IPS DF 19.7 (cell line): ENCODE results near the gene SLC39A6.
"Not testable (repeated sequence)": the region's sequence is repeated elsewhere in the genome, so short reads cannot be mapped to it uniquely, and the experiment has no call there.

ENCODE experiments used
- DNase-seq: peaks from one replicate; pipeline ENCODE4 v3.0.0-alpha.2; 2013; ENCODE audit warnings: low read depth, low spot score

Gene SLC39A6

GRCh38 chr18:36135264-36135663 lies 6.1 kb upstream of the SLC39A6 start:
- no peak for DNase-seq

DNA sequence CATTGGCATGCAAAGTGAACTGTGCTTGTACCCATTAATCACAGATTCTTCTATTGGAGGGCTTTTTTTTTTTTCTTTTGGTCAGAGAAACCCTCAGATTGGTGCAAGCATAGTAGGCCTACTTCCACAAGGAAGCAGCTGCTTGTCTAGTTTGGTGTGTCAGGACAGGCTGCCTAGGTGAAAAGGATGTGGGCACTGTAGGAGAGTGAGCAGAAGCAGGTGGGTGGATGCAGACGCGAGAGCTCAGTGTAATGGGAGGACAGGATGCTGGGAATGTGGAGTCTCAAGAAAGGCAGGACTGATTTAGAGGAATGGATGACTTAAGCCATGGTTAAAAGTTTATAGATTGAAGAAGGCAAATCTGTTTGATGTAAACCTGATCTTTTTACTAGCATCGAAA lies 3.6 kb upstream of the SLC39A6 start:
- DNase-seq, result no peak

- DNase-seq, result no peak
Observed at GRCh38 chr18:36131692-36132483, 2.7 kb upstream of the SLC39A6 start.

- DNase-seq, result no peak
Observed at GRCh38 chr18:36130883-36131653, 1.9 kb upstream of the SLC39A6 start.

DNA sequence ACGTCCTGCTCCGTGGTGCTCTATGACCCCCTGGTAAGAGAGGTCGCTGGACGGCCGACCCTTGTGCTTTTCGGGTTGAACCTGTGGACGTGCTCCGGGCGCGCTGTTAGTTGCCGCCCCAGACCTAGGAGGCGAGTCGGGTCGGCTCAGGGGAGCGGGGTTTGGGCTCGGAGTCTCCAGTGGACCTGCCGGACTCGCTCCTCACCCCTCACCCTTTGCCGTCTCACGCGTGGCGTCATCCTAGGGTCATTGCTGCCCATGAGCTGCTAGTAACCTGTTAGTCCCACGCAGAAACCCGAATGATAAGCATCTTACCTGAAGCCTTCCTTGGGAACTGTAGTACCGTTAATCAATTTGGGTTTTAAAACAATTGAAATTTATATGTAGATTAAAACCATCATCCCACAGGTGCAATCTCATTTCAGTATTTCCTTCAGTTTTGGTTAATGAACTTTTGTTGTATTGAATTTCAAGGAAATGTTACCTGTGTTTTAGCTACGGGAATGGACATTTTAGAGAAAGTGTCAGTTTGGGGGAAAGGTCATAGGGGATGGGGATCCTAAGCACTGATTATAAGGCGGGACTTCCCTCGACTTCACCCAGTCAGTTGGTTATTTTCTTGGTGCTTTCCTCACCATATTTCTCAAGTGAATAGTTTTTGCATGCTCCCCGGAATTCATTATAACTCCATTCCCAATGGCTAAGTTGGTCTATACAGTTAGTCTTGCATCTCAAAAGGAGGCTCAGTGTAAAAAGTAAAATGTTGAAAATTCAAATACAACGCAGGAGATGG lies 1.1 kb upstream of the SLC39A6 start:
- no peak for DNase-seq

DNA sequence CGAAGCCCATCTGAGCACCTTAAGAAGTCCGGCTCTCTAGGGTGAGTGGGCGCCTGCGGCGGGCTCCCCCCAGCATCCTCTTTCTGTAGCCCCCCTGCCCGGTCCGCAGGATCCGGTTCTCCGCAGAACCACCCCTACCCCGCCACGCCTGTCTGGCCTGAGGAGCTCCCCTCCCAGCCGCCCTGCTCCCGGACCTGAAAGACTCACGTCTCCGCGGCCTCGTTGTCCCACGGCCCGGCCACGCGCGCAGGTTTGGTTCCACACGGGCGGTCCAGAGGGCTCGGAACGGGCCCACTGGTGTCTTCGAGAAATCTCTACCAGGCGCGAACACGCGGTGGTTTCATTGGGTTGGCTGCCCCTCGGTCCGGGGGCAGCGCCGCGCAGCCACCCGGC lies 237 bp downstream of the SLC39A6 start:
- no peak for DNase-seq

DNA sequence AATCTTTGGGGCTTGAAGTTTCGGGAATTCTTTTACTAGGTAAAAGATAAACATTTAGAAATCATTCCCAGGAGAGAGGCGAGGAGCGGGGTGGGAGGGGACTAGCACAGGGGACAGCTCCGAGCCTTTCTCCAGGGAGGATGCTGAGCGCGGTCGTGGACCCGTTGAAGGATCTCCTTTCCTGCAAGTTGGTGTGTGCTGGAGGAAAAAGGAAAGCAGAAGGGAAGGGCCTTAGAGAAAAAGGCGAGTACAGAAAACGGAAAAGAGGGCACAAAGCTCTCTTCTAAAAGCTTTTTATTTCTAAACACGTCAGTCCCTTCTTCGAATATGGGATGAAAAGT lies 640 bp downstream of the SLC39A6 start:
- no peak for DNase-seq

DNA sequence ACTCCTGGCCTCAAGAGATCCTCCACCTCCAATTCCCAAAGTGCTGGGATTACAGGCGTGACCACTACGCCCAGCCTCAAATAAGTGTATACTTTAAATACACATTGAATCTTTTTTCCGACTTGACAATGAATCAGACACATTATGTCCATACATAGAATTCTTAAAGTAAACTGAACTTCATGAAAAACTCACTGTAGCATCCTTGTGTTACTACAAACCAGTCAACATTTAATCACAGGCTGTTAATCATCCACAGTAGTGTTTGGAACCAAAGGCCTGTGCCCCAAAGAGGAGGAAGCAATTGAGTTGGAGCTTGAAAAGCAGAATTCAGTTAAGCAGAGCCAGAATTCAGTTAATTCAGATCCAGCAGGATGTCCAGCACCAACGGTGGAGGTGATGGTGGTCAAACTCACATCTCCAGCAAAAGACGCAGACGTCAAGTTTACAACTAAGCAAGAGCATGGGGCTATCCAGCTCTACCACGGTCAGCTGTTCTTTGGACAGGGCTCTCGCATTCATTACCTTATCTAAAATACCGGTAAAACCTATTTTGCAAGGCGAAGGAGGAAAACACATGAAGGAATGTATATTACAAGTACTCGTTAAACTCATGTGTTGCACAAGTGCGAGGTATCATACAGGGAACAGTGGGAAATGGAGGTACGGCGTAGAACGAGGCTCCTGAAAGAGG lies 1.2 kb downstream of the SLC39A6 start:
- DNase-seq, result no peak

GRCh38 chr18:36126668-36127067 lies 2.5 kb downstream of the SLC39A6 start:
- no peak for DNase-seq

DNA sequence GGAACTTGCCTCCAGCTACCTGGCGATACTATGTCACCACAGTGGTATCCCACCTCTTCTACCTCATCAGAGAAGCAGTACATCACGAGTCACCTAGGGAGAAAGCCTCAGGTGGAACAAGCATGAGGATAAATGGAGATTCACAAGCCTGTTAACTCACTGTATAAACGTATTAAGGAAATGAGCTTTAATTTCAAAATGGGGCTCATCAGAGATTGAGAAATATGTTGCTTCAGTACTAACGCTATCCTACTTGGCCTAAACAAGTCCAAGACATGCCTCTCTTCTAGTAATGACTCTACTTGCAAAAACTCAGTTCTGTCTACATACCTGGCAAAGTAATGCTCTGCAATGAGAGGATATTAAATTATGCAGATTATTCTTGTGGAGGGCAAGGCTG lies 4.3 kb downstream of the SLC39A6 start:
- no peak for DNase-seq

GRCh38 chr18:36120297-36120696 lies 8.8 kb downstream of the SLC39A6 start:
- no peak for DNase-seq

DNA sequence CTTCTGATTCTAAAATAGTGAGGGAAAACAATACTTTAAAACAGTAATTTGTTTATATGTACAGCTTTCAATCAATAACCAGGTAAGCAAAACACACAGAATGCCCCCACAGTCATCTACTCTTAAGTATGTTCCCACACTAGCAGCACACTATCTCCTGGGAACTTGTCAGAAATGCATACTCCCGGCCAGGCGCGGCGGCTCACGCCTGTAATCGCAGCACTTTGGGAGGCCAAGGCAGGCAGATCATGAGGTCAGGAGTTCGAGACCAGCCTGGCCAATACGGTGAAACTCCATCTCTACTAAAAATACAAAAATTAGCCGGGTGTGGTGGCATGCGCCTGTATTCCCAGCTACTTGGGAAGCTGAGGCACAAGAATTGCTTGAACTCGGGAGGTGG lies 12.4 kb downstream of the SLC39A6 start:
- DNase-seq, result not testable (repeated sequence)

GRCh38 chr18:36114738-36115137 lies 14.4 kb downstream of the SLC39A6 start:
- no peak for DNase-seq

- no peak for DNase-seq
Observed at GRCh38 chr18:36114251-36114650, 14.9 kb downstream of the SLC39A6 start.

GRCh38 chr18:36112302-36112701 lies 16.8 kb downstream of the SLC39A6 start:
- DNase-seq, result no peak

GRCh38 chr18:36109737-36110136 lies 19.4 kb downstream of the SLC39A6 start:
- no peak for DNase-seq

DNA sequence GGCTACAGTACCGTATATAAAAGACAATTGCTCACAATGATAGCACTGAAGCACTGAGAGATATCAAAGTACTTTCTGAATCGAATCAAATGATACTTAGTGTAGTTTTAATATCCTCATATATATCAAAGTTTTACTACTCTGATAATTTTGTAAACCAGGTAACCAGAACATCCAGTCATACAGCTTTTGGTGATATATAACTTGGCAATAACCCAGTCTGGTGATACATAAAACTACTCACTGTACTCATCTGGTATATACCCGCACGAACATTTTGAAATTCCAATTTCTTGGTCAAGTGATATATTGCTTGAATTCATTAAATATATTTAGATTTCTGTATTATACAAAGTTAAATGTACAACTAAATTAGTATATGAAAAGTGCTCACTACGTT lies 20.5 kb downstream of the SLC39A6 start:
- DNase-seq, result no peak

DNA sequence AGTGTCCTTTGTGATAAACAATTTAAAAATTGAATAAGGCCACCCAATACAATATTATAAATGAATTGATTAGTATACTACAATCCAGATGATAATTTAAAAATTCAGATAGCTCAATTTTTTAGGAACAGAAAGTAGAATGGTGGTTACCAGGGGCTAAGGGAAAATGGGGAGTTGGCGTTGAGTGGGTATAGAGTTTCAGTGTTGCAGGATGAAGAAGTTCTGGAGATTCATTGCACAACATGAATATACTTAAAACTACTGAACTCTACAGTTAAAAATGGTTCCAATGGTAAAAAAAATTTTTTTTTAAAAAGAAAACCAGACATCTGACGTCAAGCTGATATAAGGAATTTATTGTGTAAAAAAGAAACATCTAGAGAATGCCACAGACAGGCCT lies 20.9 kb downstream of the SLC39A6 start:
- DNase-seq, result no peak

- DNase-seq, result no peak
Observed at GRCh38 chr18:36107477-36107876, 21.7 kb downstream of the SLC39A6 start.

GRCh38 chr18:36104749-36105148 lies 24.4 kb downstream of the SLC39A6 start:
- DNase-seq, result no peak

DNA sequence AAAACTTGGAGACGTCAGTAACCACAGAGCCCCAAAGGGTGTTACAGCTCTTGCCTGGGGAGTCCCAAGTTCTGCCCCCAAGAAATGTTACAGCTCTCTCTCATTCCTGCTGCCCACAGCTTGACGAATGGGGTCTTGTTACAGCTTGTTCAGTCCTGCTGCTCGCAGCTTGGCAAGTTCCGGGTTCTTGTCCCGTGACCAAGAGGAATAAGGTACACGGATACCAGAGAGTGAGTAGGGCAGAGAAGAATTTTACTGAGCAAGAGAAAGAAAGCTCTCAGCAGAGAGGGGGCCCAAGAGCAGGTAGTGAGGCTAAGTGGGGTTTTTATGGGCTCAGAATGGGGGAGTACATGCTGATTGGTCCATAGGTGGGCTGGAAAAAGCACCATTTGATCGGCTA lies 27.2 kb downstream of the SLC39A6 start:
- DNase-seq, result no peak

GRCh38 chr18:36099311-36099710 lies 29.8 kb downstream of the SLC39A6 start:
- no peak for DNase-seq
